CD4-positive, alpha-beta T cell treated with Interleukin-10 for 1 hour (primary cell): ENCODE data around the gene VSIR.
A peak's percentile ranks its signal among the peaks of the same experiment; 100 is the strongest.

ENCODE experiments used
- DNase-seq: peaks from one replicate; pipeline ENCODE4 v3.0.0-alpha.2; 2020

Gene VSIR

GRCh38 chr10:71727105-71727737 lies 46.1 kb downstream of the VSIR start:
- DNase-seq: peak; percentile 72

GRCh38 chr10:71726580-71727104 lies 46.7 kb downstream of the VSIR start:
- DNase-seq: peak; percentile 57

GRCh38 chr10:71725998-71726579 lies 47.2 kb downstream of the VSIR start:
- DNase-seq: peak; percentile 62

DNA sequence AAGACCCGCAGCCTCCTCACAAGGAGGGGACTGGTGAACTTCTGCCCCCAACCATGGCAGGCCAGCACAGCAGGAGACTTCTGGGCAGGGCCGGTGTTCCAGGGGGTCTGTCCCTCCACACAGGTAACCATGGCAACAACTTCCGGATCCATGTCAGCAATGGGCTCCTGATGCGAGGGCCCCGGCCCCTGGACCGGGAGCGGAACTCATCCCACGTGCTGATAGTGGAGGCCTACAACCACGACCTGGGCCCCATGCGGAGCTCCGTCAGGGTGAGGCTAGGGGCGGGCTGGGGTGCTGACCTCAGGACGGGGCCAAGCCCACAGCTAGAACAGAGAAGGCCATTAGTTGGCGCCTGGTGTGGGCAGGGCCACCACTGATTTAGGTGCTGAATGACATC lies 48.1 kb downstream of the VSIR start:
- no peak for DNase-seq

GRCh38 chr10:71724539-71724938 lies 48.8 kb downstream of the VSIR start:
- DNase-seq: no peak

DNA sequence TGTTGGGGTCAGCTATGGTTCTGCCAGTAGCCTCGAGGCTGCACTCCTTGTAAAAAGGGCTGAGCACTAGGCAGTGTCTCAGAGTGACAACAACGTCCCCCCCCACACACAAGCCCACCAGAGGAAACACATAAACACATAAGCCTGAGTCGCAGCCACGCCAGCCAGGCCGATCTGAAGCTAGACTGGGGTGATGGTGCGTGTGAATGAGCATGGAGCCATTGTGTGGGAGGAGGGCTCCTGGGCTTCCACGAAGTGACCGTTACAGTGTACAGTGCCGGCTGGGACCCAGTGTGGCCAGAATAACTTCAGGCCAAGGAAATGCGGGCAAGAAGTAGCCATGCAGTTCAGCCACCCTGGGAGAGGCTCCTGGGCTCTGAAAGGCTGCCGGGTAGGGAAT lies 50.0 kb downstream of the VSIR start:
- DNase-seq: no peak

DNA sequence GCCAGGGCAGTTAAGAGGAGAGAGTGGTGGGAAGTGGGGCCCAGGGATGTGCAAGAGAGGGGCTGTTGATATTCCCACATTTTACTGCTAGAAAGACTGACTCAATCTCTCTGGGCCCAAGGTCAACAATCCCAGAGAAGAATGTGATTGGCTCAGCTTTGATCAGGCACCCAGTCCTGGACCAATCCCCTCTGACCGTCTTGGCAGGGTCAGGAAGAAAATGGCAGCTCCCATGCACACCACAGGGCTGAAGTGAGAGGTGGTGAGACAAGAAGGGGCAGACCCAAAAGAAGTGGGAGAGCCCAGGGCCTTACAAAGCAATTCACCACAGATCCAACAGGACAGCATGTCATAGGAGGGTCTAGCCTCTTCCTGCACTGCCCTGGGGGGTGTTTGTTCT lies 50.5 kb downstream of the VSIR start:
- DNase-seq: no peak

GRCh38 chr10:71721313-71721712 lies 52.0 kb downstream of the VSIR start:
- no peak for DNase-seq

- DNase-seq: no peak
Measured at GRCh38 chr10:71720288-71720687, 53.0 kb downstream of the VSIR start.

- DNase-seq: no peak
Measured at GRCh38 chr10:71719464-71720201, 53.7 kb downstream of the VSIR start, which contains the start of gene C10orf105. TSS of gene C10orf105 (minus strand) at chr10:71719778. CDS start at chr10:71716337, 3,441 bp downstream.

GRCh38 chr10:71719042-71719441 lies 54.3 kb downstream of the VSIR start:
- DNase-seq: no peak

DNA sequence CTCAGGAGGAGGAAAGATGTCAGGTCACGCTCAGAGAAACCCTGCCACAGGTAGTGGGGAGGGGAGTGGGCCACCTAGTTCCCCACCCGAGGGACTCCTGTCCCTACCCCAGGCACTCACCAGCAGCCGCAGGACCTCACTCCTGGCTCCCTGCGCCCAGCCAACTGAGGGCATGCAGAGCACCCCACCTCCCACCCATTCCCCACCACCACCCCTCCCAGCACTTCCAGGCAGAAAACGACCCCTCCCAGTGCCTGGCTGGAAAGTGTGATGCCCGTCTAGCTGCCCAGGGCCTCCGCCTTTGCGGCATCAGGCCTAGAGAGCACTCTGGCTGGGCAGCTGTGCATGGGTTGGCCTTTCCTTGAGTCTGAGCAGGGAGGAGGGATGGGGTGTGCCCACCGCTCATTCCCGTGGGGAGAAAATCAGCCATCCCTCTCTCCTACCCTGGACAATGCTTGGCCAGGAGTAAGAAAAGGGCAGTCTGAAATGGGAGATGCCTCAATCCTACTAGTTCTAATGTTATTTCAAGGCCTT lies 55.1 kb downstream of the VSIR start:
- DNase-seq: no peak

DNA sequence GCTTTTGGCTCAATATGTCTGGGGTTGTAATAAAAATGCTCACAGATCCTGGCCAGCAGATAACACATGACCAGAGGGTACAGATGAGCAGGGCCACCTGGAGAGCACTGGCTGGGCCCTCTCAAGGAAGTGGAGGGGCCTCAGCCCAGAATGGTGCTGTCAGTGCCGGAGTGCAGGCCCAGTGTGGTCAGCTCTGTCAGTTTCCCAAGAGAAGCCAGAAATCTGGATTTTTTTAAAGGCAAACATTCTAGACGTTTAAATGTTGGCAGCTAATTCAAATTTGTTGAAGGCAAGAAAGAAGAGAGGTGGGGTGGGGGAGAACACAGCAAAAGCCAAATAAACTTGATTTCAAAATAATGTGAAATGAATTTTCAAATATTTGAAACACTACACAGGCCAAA lies 55.8 kb downstream of the VSIR start:
- no peak for DNase-seq

DNA sequence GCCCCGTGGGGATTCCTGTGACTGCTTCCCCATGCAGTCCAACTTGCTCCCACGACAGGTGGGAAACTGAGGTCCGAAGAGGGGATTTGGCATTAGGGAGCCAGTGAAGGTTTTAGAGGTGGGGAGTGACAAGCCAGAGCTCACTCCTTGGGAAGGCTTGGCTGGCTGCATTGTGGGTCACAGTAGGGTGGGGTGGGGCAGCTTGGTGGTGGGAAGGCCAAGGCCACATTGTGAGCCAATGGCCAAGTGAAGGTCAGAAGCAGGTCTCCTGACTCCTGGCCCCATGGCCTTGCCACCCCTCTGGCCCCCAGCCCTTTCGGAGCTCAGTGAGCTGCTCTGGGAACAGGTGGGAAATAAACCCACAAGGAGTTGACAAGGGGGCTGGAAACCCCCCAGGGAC lies 56.3 kb downstream of the VSIR start:
- DNase-seq: no peak

- DNase-seq: no peak
Measured at GRCh38 chr10:71716426-71716825, 56.9 kb downstream of the VSIR start.

- no peak for DNase-seq
Measured at GRCh38 chr10:71715860-71716259, 57.5 kb downstream of the VSIR start.

DNA sequence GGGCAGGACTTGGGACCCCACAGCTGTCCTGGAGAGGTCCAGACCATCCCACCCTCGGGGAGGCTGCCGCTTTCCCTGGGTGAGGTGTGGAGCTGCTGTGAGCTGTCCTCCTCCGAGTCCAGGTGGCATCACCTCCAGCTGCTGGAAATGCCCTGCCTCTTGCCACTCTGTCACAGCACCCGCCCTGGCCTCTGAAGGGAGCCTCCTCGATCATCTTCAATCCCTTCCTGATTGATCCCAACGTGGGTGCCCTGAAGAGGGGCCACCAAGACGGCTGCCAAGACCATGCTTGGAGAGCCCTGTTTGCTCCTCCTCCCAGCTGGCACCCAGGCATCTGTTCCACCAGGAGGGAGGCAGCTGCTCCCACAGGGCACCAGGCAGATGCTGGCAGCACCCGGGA lies 58.3 kb downstream of the VSIR start:
- DNase-seq: no peak

GRCh38 chr10:71714592-71714991 lies 58.7 kb downstream of the VSIR start:
- no peak for DNase-seq

GRCh38 chr10:71714031-71714410 lies 59.3 kb downstream of the VSIR start:
- DNase-seq: no peak

- peak; percentile 67 for DNase-seq
Measured at GRCh38 chr10:71713135-71714030, 59.9 kb downstream of the VSIR start.

GRCh38 chr10:71712572-71713134 lies 60.7 kb downstream of the VSIR start:
- DNase-seq: no peak

DNA sequence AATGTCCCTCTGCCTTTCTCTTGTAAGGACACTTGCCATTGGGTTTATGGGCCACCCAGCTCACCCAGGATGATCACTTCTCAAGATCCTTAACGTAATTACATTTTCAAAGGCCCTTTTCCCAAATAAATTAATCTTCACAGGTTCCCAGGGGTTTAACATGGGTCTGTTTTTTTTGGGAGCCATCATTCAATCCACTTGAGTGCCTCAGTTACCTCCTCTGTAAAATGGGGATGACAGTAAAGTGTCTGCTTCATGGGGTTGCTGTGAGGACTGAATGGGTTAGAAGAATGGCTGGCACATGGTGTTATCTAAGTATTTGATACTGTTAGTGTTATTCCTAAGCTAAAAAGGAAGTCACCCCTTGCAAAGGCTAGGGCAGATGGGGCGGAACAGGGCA lies 61.1 kb downstream of the VSIR start:
- DNase-seq: no peak
